Thyroid gland (tissue), 4 donors: Measurements from ENCODE around the gene CMTM3.

Experiments
- CTCF ChIP-seq, 6 experiments: fragments of 200-600 bp in 3 of 6; fragments of 450-650 bp in 3 of 6; sonication (generic) in 3 of 6; IDR thresholded peaks; one replicate each; pipeline ENCODE4 v1.5.1; 2016 to 2019; ENCODE audit warnings: antibody characterized with exemption in 6 of 6, mild to moderate bottlenecking in 2 of 6, inconsistent platforms in 1 of 6, moderate library complexity in 1 of 6
- POLR2A ChIP-seq, 2 donors: fragments of 450-650 bp; IDR thresholded peaks; one replicate each; pipeline ENCODE4 v1.6.1; 2017; ENCODE audit warnings: antibody characterized with exemption in 2 of 2, mild to moderate bottlenecking in 2 of 2, moderate library complexity in 1 of 2

- TF ChIP-seq CTCF (IDR thresholded peaks at IDR 0.05) (no peak), POLR2A (IDR thresholded peaks at IDR 0.05) (no peak)
These were observed 45.2 kb downstream of the CMTM3 start for GRCh38 chr16:66649636-66650205.
